ENCODE results near the gene CAMTA1. TPM values are rescaled to one million over a fixed set of nuclear protein-coding genes. Genes with fewer than 3 reads are reported as not detected.

The CAMTA1 gene
- total RNA-seq, 1 experiment from 2014 or later: 103 TPM

DNA sequence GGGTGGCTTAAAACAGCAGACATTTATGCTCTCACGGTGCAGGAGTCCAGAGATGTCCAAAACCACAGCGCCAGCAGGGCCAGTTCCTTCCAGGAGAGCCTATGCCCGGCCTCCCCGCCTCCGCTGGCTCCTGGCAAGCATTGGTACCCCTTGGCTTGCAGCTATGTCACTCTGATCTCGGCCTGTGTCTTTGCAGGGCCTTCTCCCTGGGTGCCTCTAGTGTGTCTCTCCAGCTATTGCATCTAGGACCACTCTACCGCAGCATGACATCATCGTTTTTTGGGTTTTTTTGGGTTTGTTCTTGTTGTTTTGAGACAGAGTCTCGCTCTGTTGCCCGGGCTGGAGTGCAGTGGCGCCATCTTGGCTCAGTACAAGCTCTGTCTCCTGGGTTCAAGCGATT lies 788.2 kb downstream of the CAMTA1 start:
- Histone ChIP-seq H3K27me3 (no peaks in the 10 kb centered on the region), H3K9me3 (no peaks in the 10 kb centered on the region), H3K4me3 (no peak overlapping the region), H3K36me3 (no peaks in the 10 kb centered on the region)
- DNase-seq: no peak

DNA sequence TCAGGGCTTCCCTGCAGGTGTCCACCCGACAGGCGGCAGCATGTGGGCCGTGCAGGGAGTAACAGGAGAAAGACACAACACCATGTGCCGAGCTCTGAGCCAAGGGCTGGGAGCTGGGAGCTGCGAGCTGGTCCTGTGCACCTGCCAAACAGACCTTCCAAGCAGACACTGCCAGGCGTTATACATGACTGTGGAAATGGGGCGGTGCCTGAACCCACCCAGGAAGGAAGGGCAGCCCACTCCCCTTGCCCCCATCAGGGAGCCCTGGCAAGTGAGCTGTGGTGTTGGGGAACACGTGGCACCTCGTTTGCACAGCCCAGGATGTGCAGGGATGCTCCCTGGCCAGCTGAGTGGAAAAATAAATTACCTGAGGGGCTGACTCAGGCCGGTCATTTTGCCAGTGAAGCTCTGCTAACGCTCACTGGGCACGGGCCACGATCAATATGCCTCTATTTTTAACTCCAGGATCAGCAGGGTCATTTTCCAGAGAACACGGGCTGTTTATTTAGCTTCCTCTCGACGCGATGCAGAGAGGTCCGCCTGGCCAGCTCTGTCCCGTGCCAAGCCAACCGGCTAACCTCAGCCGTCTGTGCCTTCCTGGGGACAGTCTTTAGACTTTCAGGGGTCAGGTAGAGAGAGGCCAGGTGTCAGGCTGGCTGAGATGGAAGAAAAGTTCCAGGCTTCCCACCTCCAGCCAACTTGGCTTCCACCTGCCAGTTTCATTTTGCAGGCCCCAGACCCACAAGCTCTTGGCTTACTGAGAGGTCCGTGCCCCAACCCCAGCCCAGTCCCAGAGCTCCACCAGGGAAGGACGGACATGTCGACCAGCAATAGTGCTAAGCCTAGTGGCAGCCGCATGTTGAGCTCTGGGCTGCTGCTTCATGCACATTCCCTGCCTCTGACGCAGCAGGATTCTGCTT lies 789.1 kb downstream of the CAMTA1 start:
- DNase-seq: no peak
- Histone ChIP-seq H3K36me3 (no peaks in the 10 kb centered on the region), H3K27me3 (no peaks in the 10 kb centered on the region), H3K9me3 (no peaks in the 10 kb centered on the region), H3K4me3 (no peak overlapping the region)

DNA sequence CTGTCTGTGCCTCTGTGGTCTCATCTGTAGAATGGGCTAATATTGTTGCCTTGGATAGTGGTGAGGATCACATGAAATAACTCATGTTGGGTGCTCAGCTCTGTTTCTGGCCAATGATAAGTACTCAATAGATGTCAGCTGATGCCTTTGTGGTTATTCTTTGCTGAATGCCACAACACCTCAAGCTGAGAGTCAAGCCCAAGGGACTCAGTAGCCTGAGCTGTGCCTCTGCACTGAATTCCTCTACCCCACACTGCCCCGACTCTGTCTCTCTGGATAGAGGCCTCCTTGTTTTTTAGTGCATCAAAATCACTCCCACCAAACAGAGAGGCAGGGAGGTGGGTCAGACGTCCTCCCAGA lies 789.8 kb downstream of the CAMTA1 start:
- no peak for DNase-seq
- no peak overlapping the region for H3K4me3 ChIP-seq

DNA sequence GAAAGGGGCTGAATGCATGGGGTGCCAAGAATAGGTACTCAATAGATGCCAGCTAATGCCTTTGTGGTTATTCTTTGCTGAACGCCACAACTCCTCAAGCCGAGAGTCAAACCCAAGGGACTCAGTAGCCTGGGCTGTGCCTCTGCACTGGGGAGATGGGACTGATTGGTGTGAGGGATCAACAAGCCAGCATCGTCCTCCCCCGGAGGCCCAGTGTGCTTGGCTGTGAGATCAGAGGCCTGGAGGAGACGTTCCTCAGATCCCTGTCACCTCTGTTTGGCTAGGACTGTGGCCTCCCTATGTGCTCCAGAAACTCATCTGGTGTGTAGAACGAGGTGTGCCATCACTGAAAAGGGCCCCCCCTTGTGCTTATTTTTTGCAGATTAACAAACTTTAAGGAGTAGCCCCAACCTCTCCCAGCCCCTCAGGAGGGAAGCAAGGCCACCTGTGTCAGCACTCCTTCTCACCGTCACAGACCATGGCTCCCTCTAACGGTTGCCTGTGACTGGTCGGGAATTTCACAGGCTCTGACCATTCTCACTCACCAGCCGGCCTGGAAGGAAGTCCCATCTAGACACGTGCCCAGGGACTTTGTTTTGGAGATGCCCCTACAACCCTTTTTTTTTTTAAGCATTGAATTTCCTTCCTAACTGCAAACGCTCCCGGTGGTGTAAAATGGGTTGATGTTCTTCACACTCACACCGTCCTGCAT lies 791.8 kb downstream of the CAMTA1 start:
- H3K4me3 ChIP-seq: no peak overlapping the region
- H3K9me3 ChIP-seq: no peaks in the 10 kb centered on the region
- no peaks in the 10 kb centered on the region for H3K27me3 ChIP-seq
- H3K36me3 ChIP-seq: no peaks in the 10 kb centered on the region
- DNase-seq: no peak

More for the DNA sequence above, 789.8 kb downstream of the CAMTA1 start:
- no peaks in the 10 kb centered on the region for H3K36me3 ChIP-seq
- H3K27me3 ChIP-seq: no peaks in the 10 kb centered on the region
- H3K9me3 ChIP-seq: no peaks in the 10 kb centered on the region

DNA sequence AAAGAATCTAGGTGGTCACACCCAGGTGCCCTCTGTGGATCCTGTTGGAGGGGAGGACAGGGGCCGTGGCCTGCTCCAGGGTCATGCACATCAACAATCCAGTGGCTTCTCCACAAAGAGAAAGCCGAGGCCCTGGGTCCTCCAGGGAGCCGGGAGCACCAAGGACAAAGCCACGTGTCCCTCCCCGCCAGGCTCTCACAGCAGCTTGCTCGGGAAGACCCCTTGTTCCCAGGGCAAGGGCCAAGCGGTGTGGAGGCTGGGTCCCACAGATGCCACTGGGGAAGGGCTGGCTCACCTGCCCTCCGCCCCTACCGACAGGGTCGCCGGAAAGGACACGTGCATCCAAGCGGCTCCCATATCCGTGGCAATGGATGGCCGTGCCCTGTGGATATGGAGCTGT lies 793.0 kb downstream of the CAMTA1 start:
- no peaks in the 10 kb centered on the region for H3K9me3 ChIP-seq
- H3K4me3 ChIP-seq: no peak overlapping the region
- DNase-seq: no peak
- no peaks in the 10 kb centered on the region for H3K27me3 ChIP-seq
- no peaks in the 10 kb centered on the region for H3K36me3 ChIP-seq

DNA sequence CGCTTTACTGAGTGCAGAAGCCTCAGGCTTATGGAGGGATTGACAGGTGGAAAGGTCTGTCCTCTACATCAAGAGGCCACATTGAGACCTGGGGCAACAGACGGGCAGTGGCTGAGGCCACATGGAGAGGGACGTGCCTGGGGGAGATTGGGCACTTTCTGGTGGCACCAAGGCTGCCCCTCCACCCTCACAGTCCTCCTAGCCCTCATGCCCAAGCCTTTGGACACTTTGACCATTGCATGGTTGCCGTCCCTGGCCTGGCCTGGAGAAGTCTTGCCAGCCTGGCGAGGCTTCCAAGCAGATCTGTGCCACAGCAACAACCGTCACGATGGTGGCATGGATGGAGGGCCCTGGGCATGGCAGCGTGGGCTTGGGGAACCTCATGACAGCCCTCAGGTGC lies 793.8 kb downstream of the CAMTA1 start:
- H3K36me3 ChIP-seq: no peaks in the 10 kb centered on the region
- no peak overlapping the region for H3K4me3 ChIP-seq
- no peak for DNase-seq
- H3K9me3 ChIP-seq: no peaks in the 10 kb centered on the region
- no peaks in the 10 kb centered on the region for H3K27me3 ChIP-seq

DNA sequence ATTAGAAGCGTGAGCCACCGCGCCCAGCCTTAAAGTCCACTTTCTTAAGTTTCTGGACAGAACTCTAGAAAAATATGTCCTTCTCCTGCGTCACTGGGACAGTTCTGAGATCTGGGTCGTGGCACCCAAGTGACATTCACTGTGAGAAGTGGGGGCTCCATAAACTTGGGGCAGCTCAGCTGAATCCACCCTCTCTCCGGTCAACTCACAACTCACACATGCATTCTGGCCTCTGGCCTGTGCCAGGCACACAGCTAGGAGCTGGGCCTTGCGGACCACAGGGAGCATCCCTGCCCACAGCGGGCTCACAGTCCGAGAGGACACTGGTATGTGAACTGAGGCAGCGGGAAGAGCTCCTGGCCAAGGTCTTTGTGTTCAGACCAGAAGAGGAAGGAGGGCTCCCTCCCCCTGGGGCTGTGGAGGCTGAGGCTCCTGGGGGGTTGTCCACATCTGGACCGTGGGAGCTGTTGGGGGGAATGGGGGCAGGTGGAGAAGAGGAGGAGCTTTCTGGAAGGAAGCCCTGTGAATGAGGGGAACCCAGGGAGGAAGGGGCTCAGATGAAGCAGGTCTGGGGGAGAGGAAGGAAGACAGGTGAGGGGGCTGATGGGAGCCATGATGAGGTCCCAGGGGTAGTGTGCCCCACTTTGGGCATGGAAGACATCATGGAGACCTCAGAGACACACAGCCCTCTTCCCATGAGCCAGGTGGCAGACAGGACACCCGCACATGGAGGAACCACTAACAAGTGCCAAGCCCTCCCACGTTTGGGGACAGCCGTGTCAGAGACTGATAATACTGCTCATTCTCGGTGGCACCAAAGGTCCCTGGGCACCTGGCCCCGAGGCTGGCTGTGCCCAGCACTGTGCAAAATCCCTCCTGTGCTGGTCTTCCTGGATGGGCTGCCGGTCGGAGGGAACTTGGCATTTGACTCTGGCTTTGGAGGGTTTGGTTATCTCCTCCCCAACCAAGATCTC lies 794.9 kb downstream of the CAMTA1 start:
- Histone ChIP-seq H3K27me3 (no peaks in the 10 kb centered on the region), H3K9me3 (no peaks in the 10 kb centered on the region), H3K36me3 (no peaks in the 10 kb centered on the region), H3K4me3 (no peak overlapping the region)
- no peak for DNase-seq

DNA sequence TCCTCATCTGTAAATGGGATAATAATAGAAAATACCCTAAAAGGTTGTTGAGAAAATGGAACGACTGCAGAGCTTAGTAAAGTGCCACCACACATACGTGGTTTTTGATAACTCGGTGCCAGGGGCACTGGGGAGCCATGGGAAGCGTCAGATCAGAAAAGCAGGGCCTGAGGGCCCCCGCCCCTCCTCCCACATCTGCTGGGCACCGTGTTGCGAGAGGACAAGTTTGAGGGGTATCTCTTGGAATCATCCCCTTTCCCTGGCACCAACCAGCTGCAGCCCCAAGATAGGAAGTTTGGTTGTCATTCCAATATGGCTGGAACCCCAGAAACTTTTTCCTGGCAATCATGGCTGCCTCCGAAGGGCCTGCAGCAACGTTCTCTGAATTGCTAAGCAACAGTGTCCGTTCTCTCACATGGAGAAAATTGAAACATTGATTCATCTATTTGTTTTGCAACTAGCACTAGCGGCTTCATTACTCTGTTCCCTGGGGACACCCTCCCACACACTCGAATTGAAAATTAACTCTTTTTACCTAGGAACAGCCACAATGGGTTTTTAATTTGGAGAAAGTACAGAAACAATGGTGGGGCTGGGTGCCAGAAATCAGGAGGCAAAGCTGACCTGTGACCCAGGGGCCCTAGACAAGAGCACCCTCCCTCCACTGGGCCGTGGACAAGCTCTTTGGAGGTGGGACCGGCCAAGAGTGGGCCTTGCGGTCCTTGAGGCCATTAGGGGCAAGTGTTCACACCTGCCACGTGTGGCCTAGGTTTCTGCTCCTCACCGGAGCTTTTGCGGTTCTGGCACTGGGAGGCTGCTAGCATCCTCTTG lies 795.9 kb downstream of the CAMTA1 start:
- Histone ChIP-seq H3K27me3 (no peaks in the 10 kb centered on the region), H3K4me3 (no peak overlapping the region), H3K9me3 (no peaks in the 10 kb centered on the region), H3K36me3 (no peaks in the 10 kb centered on the region)
- no peak for DNase-seq

DNA sequence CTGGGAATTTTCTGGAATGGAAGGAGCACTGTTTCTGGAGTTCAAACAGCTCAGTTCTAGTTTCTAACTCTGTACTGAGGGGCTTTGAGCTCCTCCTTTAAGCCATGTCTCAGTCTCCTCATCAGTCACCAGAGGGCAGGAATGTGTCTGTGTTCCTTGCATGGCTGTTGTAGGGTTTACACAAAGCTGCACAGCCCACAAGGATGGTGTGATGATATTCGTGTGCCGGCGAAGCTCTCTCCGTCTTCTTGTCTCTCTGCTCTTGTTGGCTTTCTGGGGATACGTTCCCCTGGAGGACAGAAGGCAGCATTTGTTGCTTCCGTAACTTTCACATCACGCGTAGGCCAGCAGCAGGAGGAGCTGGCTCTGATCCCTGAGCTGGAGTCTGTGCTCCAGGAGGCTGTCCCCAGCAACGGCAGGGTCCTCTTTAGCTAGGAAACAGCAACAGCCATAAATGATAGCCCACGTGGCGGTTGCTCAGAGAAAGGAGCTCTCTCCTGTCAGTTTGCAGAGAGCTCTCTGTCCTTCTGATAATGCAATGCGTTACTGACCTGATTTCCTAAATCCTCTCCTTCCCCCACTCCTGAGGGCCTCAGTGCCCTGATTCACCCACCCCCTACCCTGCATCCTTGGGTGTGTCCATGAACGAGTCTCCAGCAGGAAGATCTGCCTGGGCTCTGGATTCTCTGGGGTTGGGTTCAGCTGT lies 796.7 kb downstream of the CAMTA1 start:
- Histone ChIP-seq H3K9me3 (no peaks in the 10 kb centered on the region), H3K36me3 (no peaks in the 10 kb centered on the region), H3K27me3 (no peaks in the 10 kb centered on the region), H3K4me3 (no peak overlapping the region)
- DNase-seq: no peak

DNA sequence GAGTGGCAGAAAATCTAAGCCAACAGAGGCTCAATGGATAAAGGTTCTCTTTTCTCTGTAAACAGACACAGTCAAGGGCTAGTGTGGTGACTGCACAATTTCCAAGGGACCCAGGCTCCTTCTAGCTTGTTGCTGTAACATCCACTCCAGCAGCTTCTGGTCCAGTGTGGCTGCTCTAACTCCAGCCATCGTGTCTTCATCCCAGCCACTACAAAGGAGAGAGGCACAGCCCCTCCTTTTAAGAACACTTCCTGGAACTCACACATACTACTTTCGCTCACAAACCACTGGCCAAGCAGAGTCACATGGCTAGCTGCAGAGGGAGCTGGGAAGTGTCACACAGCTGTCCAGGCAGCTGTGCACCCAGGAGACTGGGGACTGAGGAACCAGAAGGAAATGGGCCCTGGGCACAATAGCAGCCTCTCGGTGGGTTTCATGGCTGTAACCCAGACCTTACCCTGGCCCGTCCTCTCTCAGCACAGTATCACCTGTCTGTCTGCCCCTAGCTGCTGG lies 797.3 kb downstream of the CAMTA1 start:
- H3K27me3 ChIP-seq: no peaks in the 10 kb centered on the region
- no peaks in the 10 kb centered on the region for H3K9me3 ChIP-seq
- no peak overlapping the region for H3K4me3 ChIP-seq
- no peak for DNase-seq
- no peaks in the 10 kb centered on the region for H3K36me3 ChIP-seq

DNA sequence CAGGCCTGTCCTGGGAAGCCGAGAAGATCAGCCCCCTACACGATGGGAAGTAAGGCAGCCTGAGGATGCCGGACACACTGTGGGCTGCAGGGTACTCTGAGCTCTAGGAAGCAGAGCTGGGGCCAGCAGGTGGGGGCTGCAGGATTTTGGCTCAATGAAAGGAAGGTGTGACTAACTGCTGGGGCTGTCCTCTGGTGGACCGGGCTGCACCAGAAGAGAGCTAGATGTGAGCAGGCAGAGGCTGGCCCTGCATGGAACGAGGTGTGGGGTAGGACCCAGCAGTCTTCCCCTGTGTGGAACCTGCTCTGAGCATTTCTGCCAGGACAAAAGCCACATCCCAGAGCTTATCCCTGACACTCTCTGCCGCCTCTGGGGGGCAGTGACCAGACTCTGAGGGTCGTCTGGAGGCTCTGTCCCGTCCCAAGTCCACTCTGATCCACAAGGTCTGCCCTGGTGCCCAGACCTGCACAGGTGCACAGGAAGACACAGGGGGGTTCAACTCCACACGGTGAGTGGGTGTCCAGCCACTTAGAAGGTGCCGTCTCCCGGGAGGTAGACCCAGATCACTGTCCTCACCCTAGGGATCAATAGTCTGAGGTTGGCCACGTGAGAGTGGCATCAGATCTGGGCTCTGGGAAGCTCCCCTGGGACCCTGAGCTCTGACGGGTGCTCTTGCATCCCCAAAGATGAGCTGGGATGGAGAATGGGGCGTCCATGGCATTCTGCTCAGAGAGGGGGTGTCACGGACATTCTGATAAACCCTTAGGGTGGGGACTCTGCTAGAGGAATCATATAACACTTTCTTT lies 798.2 kb downstream of the CAMTA1 start:
- Histone ChIP-seq H3K9me3 (no peaks in the 10 kb centered on the region), H3K27me3 (no peaks in the 10 kb centered on the region), H3K4me3 (no peak overlapping the region), H3K36me3 (no peaks in the 10 kb centered on the region)
- DNase-seq: no peak

DNA sequence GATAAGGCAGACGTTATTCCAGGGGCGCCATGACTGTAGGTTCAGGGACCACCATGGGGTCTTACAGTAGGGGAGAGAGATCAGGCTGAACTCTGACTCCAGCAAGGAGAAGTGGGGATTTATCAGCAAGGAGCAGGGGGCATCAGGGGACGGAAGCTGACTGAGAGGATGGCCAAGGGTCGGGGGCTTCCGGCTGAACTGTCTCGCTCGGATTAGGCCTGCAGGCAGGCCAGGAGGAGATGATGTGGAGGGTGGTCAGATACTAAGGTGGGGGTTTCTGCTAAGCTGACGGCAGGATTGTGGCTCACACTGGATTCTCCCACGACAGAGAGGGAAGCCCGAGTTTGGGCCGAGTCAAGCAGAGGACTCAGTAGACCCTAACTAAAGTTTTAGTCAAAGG lies 798.9 kb downstream of the CAMTA1 start:
- no peak for DNase-seq
- Histone ChIP-seq H3K36me3 (no peaks in the 10 kb centered on the region), H3K27me3 (no peaks in the 10 kb centered on the region), H3K9me3 (no peaks in the 10 kb centered on the region), H3K4me3 (no peak overlapping the region)

DNA sequence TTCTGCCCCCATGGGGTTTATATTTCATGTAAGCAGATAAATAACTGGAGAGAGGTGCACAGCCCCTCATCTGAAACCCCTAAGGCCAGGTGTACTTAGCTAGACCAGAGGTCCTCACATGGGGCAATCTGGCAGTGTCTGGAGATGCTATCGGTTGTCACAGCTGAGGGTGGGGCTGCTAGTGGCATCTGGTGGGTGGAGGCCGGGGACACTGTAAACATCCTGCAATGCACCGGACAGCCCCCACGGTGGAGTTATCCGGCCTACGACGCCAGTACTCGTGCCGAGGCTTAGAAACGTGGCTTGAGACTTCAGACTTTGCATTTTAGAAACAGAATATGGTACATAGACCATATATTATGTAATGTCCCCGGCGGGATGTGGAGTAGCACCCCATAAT lies 799.4 kb downstream of the CAMTA1 start:
- H3K27me3 ChIP-seq: no peaks in the 10 kb centered on the region
- H3K36me3 ChIP-seq: no peaks in the 10 kb centered on the region
- no peak for DNase-seq
- no peak overlapping the region for H3K4me3 ChIP-seq
- H3K9me3 ChIP-seq: no peaks in the 10 kb centered on the region

DNA sequence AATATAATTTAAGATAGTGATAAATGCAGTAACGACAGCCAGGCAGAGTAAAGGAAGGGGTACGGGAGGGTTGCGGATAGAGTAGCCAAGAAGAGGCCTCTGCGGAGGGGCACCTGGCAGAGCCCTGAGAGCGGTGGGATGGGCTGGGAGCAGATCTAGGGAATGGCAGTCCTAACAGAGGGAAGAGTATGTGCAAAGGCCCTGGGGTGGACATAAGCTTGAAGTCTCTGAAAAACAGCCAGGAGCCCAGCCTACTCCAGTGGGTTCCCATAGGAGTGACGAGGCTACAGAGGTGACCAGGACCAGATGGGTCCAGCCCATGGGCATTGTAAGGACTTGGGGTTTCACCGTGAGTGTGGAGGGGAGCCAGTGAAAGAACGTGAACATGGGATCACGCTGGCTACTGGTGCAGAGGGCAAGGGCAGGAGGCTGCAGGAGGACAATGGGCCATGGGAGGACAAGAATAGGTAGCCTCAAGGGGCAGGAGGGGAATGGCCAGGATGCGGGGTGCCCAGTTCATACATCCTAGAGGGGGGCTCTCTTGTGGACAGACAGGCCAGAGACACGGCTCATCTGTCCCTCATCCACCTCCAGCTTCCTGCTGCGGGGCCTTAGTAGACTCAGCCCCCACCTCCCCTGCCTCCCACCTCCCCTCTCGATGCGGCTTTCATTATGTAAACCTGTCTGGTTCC lies 800.1 kb downstream of the CAMTA1 start:
- Histone ChIP-seq H3K4me3 (no peak overlapping the region), H3K27me3 (no peaks in the 10 kb centered on the region), H3K9me3 (no peaks in the 10 kb centered on the region), H3K36me3 (no peaks in the 10 kb centered on the region)
- no peak for DNase-seq
